Upper lobe of right lung (tissue), 1 donor: ENCODE measurements around the gene SLC12A7. TPM values are rescaled to one million over a fixed set of nuclear protein-coding genes. Genes with fewer than 3 reads are reported as not detected.
A peak's percentile ranks its signal among the peaks of the same experiment; 100 is the strongest.

Experiments
- ATAC-seq: fragments of 200-7000 bp; cut with Tn5 transposase; one replicate; pipeline ENCODE4 v1.9.1; 2020; ENCODE audit warnings: mild to moderate bottlenecking, moderate library complexity
- DNase-seq: peaks from one replicate; pipeline ENCODE4 v3.0.0-alpha.2; 2020
- H3K27ac ChIP-seq: fragments of 200-600 bp; one replicate; pipeline ENCODE4 v1.8.0; 2022
- H3K27me3 ChIP-seq: fragments of 200-600 bp; one replicate; pipeline ENCODE4 v1.8.0; 2022; ENCODE audit warnings: mild to moderate bottlenecking
- H3K36me3 ChIP-seq: fragments of 200-600 bp; one replicate; pipeline ENCODE4 v1.8.0; 2022
- H3K4me1 ChIP-seq: fragments of 200-600 bp; one replicate; pipeline ENCODE4 v1.8.0; 2022
- H3K4me3 ChIP-seq: fragments of 200-600 bp; one replicate; pipeline ENCODE4 v1.8.0; 2022; ENCODE audit warnings: mild to moderate bottlenecking
- H3K9me3 ChIP-seq: fragments of 200-600 bp; one replicate; pipeline ENCODE4 v1.8.0; 2022
- CTCF ChIP-seq: fragments of 200-600 bp; IDR thresholded peaks from one replicate; pipeline ENCODE4 v1.8.0; 2022; ENCODE audit warnings: antibody characterized with exemption
- intact Hi-C: fragments of 100-400 bp; cut with DNase I; formaldehyde crosslinking; loops from one replicate; pipeline ENCODE4 v1.11.0; 2022
- total RNA-seq: library from RNA; stranded (reverse); fragmentation: NEBNext Ultra II Directional; extraction: Animal tissue kit (Norgen Biotek cat#: 25700); gene quantifications from one replicate; pipeline ENCODE4 v1.2.1, GENCODE V29; 2021
- donor health status: DM: no; HTN: yes; CAD: no; lungs with severe emphysema.

The SLC12A7 gene
- total RNA-seq, 1 donor from 2014 or later, result 49.6 TPM

- Histone ChIP-seq H3K36me3 (no peaks in the 10 kb centered on the region), H3K4me3 (peak overlapping the region; percentile 43), H3K27me3 (peaks cover 36% of the 10 kb centered on the region), H3K4me1 (peaks cover 13% of the 10 kb centered on the region), H3K9me3 (no peaks in the 10 kb centered on the region), H3K27ac (peak overlapping the region; percentile 66)
- intact Hi-C loops, result loop anchor here (10.0 kb wide), 1 partner anchor 125 kb away; no protein-coding TSS in a partner anchor
- DNase-seq (peak; percentile 48), ATAC-seq (no peak)
- no peak for TF ChIP-seq CTCF
Measured at GRCh38 chr5:1009359-1010180, 102.3 kb downstream of the SLC12A7 start.

- intact Hi-C loops, result loop anchor here (10.0 kb wide), 1 partner anchor 126 kb away; no protein-coding TSS in a partner anchor
- H3K9me3 ChIP-seq, result no peaks in the 10 kb centered on the region
- DNase-seq (peak; percentile 70), ATAC-seq (peak; percentile 38)
- peak within 1 kb of the TSS; percentile 66 for H3K27ac ChIP-seq
- no peaks in the 10 kb centered on the region for H3K36me3 ChIP-seq
- peaks cover 14% of the 10 kb centered on the region for H3K4me1 ChIP-seq
- H3K4me3 ChIP-seq, result peak within 1 kb of the TSS; percentile 43
- peaks cover 36% of the 10 kb centered on the region for H3K27me3 ChIP-seq
- peak; percentile 49 for TF ChIP-seq CTCF
Measured at GRCh38 chr5:1008451-1009358, 103.2 kb downstream of the SLC12A7 start, which contains the start of gene NKD2. Gene NKD2 (plus strand): TSS chr5:1008802. CDS start chr5:1009058, 256 bp downstream.

GRCh38 chr5:1007681-1008450, 104.0 kb downstream of the SLC12A7 start:
- Histone ChIP-seq H3K4me3 (peak overlapping the region; percentile 43), H3K9me3 (no peaks in the 10 kb centered on the region), H3K27me3 (peaks cover 36% of the 10 kb centered on the region), H3K4me1 (peaks cover 16% of the 10 kb centered on the region), H3K36me3 (no peaks in the 10 kb centered on the region), H3K27ac (no peak overlapping the region)
- no peak for TF ChIP-seq CTCF
- intact Hi-C loops, result loop anchor here (10.0 kb wide), 1 partner anchor 127 kb away; no protein-coding TSS in a partner anchor
- ATAC-seq (no peak), DNase-seq (no peak)

GRCh38 chr5:1007221-1007680, 104.6 kb downstream of the SLC12A7 start:
- intact Hi-C loops, result loop anchor here (10.0 kb wide), 1 partner anchor 128 kb away; no protein-coding TSS in a partner anchor
- DNase-seq (peak; percentile 64), ATAC-seq (no peak)
- H3K4me3 ChIP-seq, result no peak overlapping the region
- peaks cover 16% of the 10 kb centered on the region for H3K4me1 ChIP-seq
- peaks cover 36% of the 10 kb centered on the region for H3K27me3 ChIP-seq
- H3K36me3 ChIP-seq, result no peaks in the 10 kb centered on the region
- no peak overlapping the region for H3K27ac ChIP-seq
- H3K9me3 ChIP-seq, result no peaks in the 10 kb centered on the region
- no peak for TF ChIP-seq CTCF

- Histone ChIP-seq H3K9me3 (no peaks in the 10 kb centered on the region), H3K36me3 (no peaks in the 10 kb centered on the region), H3K4me3 (no peak overlapping the region), H3K27me3 (peaks cover 35% of the 10 kb centered on the region), H3K4me1 (peaks cover 16% of the 10 kb centered on the region), H3K27ac (no peak overlapping the region)
- intact Hi-C loops, result loop anchor here (10.0 kb wide), 1 partner anchor 128 kb away; no protein-coding TSS in a partner anchor
- no peak for TF ChIP-seq CTCF
- ATAC-seq (no peak), DNase-seq (peak; percentile 50)
Measured at GRCh38 chr5:1006656-1007071, 105.2 kb downstream of the SLC12A7 start.
